Smooth muscle cell (in vitro differentiated cells): Measurements from ENCODE around the gene SUN2. TPM values are rescaled to one million over a fixed set of nuclear protein-coding genes. Genes with fewer than 3 reads are reported as not detected.
A peak's percentile ranks its signal among the peaks of the same experiment; 100 is the strongest.

ENCODE experiments used
- DNase-seq: peaks from one replicate; lab custom pipeline; 2025; ENCODE audit not compliant: unreplicated experiment; lab: John Stamatoyannopoulos, UW
- H2AFZ ChIP-seq: fragments of 200-600 bp; sonication (generic); 2 replicates; pipeline ENCODE4 v1.6.0; 2016; ENCODE audit warnings: antibody characterized with exemption, low read depth, mild to moderate bottlenecking
- H3F3A ChIP-seq: fragments of 200-600 bp; sonication (generic); 2 replicates; pipeline ENCODE4 v1.6.0; 2017; ENCODE audit warnings: antibody characterized with exemption, low read depth
- H3K27ac ChIP-seq: fragments of 200-600 bp; sonication (generic); 2 replicates; pipeline ENCODE4 v1.5.1; 2016; ENCODE audit warnings: low read depth, mild to moderate bottlenecking
- H3K27me3 ChIP-seq: fragments of 200-600 bp; sonication (generic); 2 replicates; pipeline ENCODE4 v1.6.1; 2016; ENCODE audit warnings: low read depth, mild to moderate bottlenecking
- H3K36me3 ChIP-seq: fragments of 200-600 bp; sonication (generic); 2 replicates; pipeline ENCODE4 v1.5.1; 2016; ENCODE audit warnings: low read depth
- H3K4me1 ChIP-seq: fragments of 200-600 bp; sonication (generic); 2 replicates; pipeline ENCODE4 v1.5.1; 2016; ENCODE audit warnings: low read depth
- H3K4me2 ChIP-seq: fragments of 200-600 bp; sonication (generic); 2 replicates; pipeline ENCODE4 v1.6.0; 2016; ENCODE audit warnings: mild to moderate bottlenecking
- H3K4me3 ChIP-seq: fragments of 200-600 bp; sonication (generic); 2 replicates; pipeline ENCODE4 v1.5.1; 2016; ENCODE audit warnings: mild to moderate bottlenecking
- H3K79me2 ChIP-seq: fragments of 200-600 bp; sonication (generic); 2 replicates; pipeline ENCODE4 v1.6.0; 2016; ENCODE audit warnings: low read depth, mild to moderate bottlenecking
- H3K9ac ChIP-seq: fragments of 200-600 bp; sonication (generic); 2 replicates; pipeline ENCODE4 v1.6.0; 2016; ENCODE audit warnings: low read depth
- H3K9me3 ChIP-seq: fragments of 200-600 bp; sonication (generic); replicated peaks from 2 replicates; pipeline ENCODE4 v1.5.1; 2016; ENCODE audit warnings: low read depth
- H4K20me1 ChIP-seq: fragments of 200-600 bp; sonication (generic); 2 replicates; pipeline ENCODE4 v1.6.0; 2016; ENCODE audit warnings: low read depth
- CTCF ChIP-seq: fragments of 200-600 bp; sonication (generic); IDR thresholded peaks from 2 replicates; pipeline ENCODE4 v1.5.1; 2017; ENCODE audit warnings: borderline replicate concordance, mild to moderate bottlenecking, antibody characterized with exemption; ENCODE audit not compliant: insufficient read depth, poor library complexity, severe bottlenecking
- WGBS: methylation state at CpG from one replicate; pipeline ENCODE4 v1.1.7; 2016; ENCODE audit warnings: low lambda C conversion rate; 5-methylcytosine and 5-hydroxymethylcytosine counted together
- polyA plus RNA-seq: library from polyadenylated mRNA; unstranded; fragments of >200 nt; fragmentation: Nextera tagmentation; extraction: Ambion mirVana; gene quantifications from 2 replicates; pipeline ENCODE4 v1.2.1, GENCODE V29; 2016
- total RNA-seq: library from RNA; depleted of rRNA; stranded (reverse); fragments of >200 nt; gene quantifications from 2 replicates; pipeline ENCODE4 v1.2.3, GENCODE V29; 2014

SUN2 gene
- total and polyA plus RNA-seq, 2 experiments from 2014 or later: 59.1 to 71.7 TPM

- 36% methylated on average over 2 of the region's 2 CpGs for WGBS
- Histone ChIP-seq H3F3A (peaks cover 8% of the 10 kb centered on the region), H3K79me2 (peaks cover 62% of the 10 kb centered on the region), H3K36me3 (no peaks in the 10 kb centered on the region), H3K27me3 (no peaks in the 10 kb centered on the region), H3K4me3 (peak overlapping the region; percentile 95), H2AFZ (no peak overlapping the region), H4K20me1 (peaks cover 61% of the 10 kb centered on the region), H3K4me2 (peak overlapping the region; percentile 91), H3K27ac (peak overlapping the region; percentile 92), H3K9ac (peak overlapping the region; percentile 98), H3K4me1 (peaks cover 21% of the 10 kb centered on the region), H3K9me3 (no peaks in the 10 kb centered on the region)
- no peak for TF ChIP-seq CTCF
- no peak for DNase-seq
Measured at GRCh38 chr22:38707346-38707745, 48.5 kb downstream of the SUN2 start.

- peak overlapping the region; percentile 91 for H3K4me2 ChIP-seq
- H3F3A ChIP-seq: peaks cover 8% of the 10 kb centered on the region
- H3K36me3 ChIP-seq: no peaks in the 10 kb centered on the region
- H3K79me2 ChIP-seq: peaks cover 57% of the 10 kb centered on the region
- H2AFZ ChIP-seq: no peak overlapping the region
- no peak for DNase-seq
- H3K9ac ChIP-seq: peak overlapping the region; percentile 98
- peak overlapping the region; percentile 92 for H3K27ac ChIP-seq
- no peak for TF ChIP-seq CTCF
- peak overlapping the region; percentile 95 for H3K4me3 ChIP-seq
- WGBS: 11% methylated on average over 4 of the region's 4 CpGs
- no peaks in the 10 kb centered on the region for H3K9me3 ChIP-seq
- H3K27me3 ChIP-seq: no peaks in the 10 kb centered on the region
- peaks cover 16% of the 10 kb centered on the region for H3K4me1 ChIP-seq
- peaks cover 56% of the 10 kb centered on the region for H4K20me1 ChIP-seq
Measured at GRCh38 chr22:38706901-38707195, 49.0 kb downstream of the SUN2 start.

GRCh38 chr22:38706101-38706900 lies 49.5 kb downstream of the SUN2 start:
- Histone ChIP-seq H3K4me3 (peak overlapping the region; percentile 95), H3K79me2 (peaks cover 52% of the 10 kb centered on the region), H3K27me3 (no peaks in the 10 kb centered on the region), H3K9ac (peak overlapping the region; percentile 98), H3K4me1 (peaks cover 19% of the 10 kb centered on the region), H2AFZ (no peak overlapping the region), H3K27ac (peak overlapping the region; percentile 92), H4K20me1 (peaks cover 51% of the 10 kb centered on the region), H3K36me3 (no peaks in the 10 kb centered on the region), H3K9me3 (no peaks in the 10 kb centered on the region), H3F3A (peaks cover 8% of the 10 kb centered on the region), H3K4me2 (peak overlapping the region; percentile 91)
- peak; percentile 34 for DNase-seq
- under 1% methylated on average over 32 of the region's 80 CpGs for WGBS
- no peak for TF ChIP-seq CTCF
